DMS53 (cell line): ENCODE measurements around the gene LIN54.
"Not testable (repeated sequence)": the region's sequence is repeated elsewhere in the genome, so short reads cannot be mapped to it uniquely, and the experiment has no call there.

ENCODE experiments used
- DNase-seq: peaks from one replicate; lab custom pipeline; 2025; lab: John Stamatoyannopoulos, UW

LIN54 gene

GRCh38 chr4:83010522-83011318 lies at the start of gene LIN54:
TSS of gene LIN54 (minus strand) at chr4:83010823. CDS start at chr4:82984844, 25,979 bp downstream.
- peak; percentile 75 for DNase-seq

GRCh38 chr4:83054928-83055327 lies 44.3 kb upstream of the LIN54 start:
- peak; percentile 37 for DNase-seq

GRCh38 chr4:83048781-83049180 lies 38.2 kb upstream of the LIN54 start:
- not testable (repeated sequence) for DNase-seq

GRCh38 chr4:83046693-83047473 lies 36.3 kb upstream of the LIN54 start:
- DNase-seq: no peak

- no peak for DNase-seq
These were observed 33.3 kb upstream of the LIN54 start for GRCh38 chr4:83043801-83044407.

GRCh38 chr4:83043157-83043556 lies 32.5 kb upstream of the LIN54 start:
- not testable (repeated sequence) for DNase-seq

- DNase-seq: no peak
These were observed 29.6 kb upstream of the LIN54 start for GRCh38 chr4:83040269-83040668.

GRCh38 chr4:83036991-83037665 lies 26.5 kb upstream of the LIN54 start:
- DNase-seq: no peak

- peak; percentile 99 for DNase-seq
These were observed 24.2 kb upstream of the LIN54 start, which contains the start of gene COPS4 for GRCh38 chr4:83034630-83035494. TSS of gene COPS4 (plus strand) at chr4:83035183. CDS start at chr4:83035225, 42 bp downstream.

GRCh38 chr4:83029688-83030087 lies 19.1 kb upstream of the LIN54 start:
- DNase-seq: no peak

- DNase-seq: no peak
These were observed 18.4 kb upstream of the LIN54 start for GRCh38 chr4:83028976-83029375.

GRCh38 chr4:83025563-83025962 lies 14.9 kb upstream of the LIN54 start:
- no peak for DNase-seq

GRCh38 chr4:83024233-83024632 lies 13.6 kb upstream of the LIN54 start:
- DNase-seq: no peak

- DNase-seq: not testable (repeated sequence)
These were observed 13.0 kb upstream of the LIN54 start for GRCh38 chr4:83023599-83023998.

- DNase-seq: no peak
These were observed 12.3 kb upstream of the LIN54 start for GRCh38 chr4:83022724-83023450.

- no peak for DNase-seq
These were observed 9.3 kb upstream of the LIN54 start for GRCh38 chr4:83019794-83020494.

GRCh38 chr4:83013902-83014301 lies 3.3 kb upstream of the LIN54 start:
- DNase-seq: peak; percentile 29

- peak; percentile 55 for DNase-seq
These were observed 2.8 kb upstream of the LIN54 start for GRCh38 chr4:83013420-83013867.

GRCh38 chr4:83012687-83013419 lies 2.2 kb upstream of the LIN54 start:
- DNase-seq: peak; percentile 99
